Naive thymus-derived CD4-positive, alpha-beta T cell (primary cell): ENCODE data around the gene NETO2. TPM values are rescaled to one million over a fixed set of nuclear protein-coding genes. Genes with fewer than 3 reads are reported as not detected.
"Not testable (repeated sequence)": the region's sequence is repeated elsewhere in the genome, so short reads cannot be mapped to it uniquely, and the experiment has no call there.

Source experiments
- ATAC-seq: fragments of 150-1000 bp; cut with Tn5 transposase; 2 replicates; pipeline ENCODE4 v1.10.0; 2021; ENCODE audit warnings: mild to moderate bottlenecking, moderate library complexity
- CTCF ChIA-PET: fragments of 350-600 bp; sonication (Branson Sonifier 250); formaldehyde crosslinking; loops from one replicate; lab custom pipeline; 2021; ENCODE audit warnings: antibody characterized with exemption; lab: Charles Lee
- POLR2A ChIA-PET: fragments of 350-600 bp; sonication (Branson Sonifier 250); formaldehyde crosslinking; loops from one replicate; lab custom pipeline; 2021; ENCODE audit warnings: antibody characterized with exemption, inconsistent platforms; lab: Charles Lee
- DNase-seq, 9 donors: peaks; one replicate each; pipeline versions ENCODE4 v3.0.0 to v3.0.0-alpha.2; 2020 to 2022; ENCODE audit warnings: mixed read lengths in 1 of 9
- H3K27ac ChIP-seq: one replicate; pipeline ENCODE4 v1.7.0; 2013; ENCODE audit warnings: mild to moderate bottlenecking, low read depth, low read length, moderate library complexity
- H3K27me3 ChIP-seq, 2 donors: one replicate each; pipeline ENCODE4 v1.7.0; 2013; ENCODE audit warnings: low read length in 2 of 2, mild to moderate bottlenecking in 2 of 2, moderate library complexity in 2 of 2; ENCODE audit not compliant: control insufficient read depth in 2 of 2, insufficient read depth in 2 of 2
- H3K36me3 ChIP-seq, 3 experiments: 1 replicate in 2 of 3; 2 replicates in 1 of 3; pipeline ENCODE4 v1.7.0; 2013; ENCODE audit warnings: low read length in 3 of 3, mild to moderate bottlenecking in 3 of 3, moderate library complexity in 1 of 3; ENCODE audit not compliant: insufficient read depth in 3 of 3, control insufficient read depth in 2 of 3
- H3K4me1 ChIP-seq, 2 donors: one replicate each; pipeline ENCODE4 v1.7.0; 2013; ENCODE audit warnings: low read length in 2 of 2, mild to moderate bottlenecking in 2 of 2, moderate library complexity in 1 of 2; ENCODE audit not compliant: control insufficient read depth in 2 of 2, insufficient read depth in 2 of 2
- H3K4me3 ChIP-seq: 2 replicates; pipeline ENCODE4 v1.7.0; 2013; ENCODE audit warnings: mild to moderate bottlenecking, low read length
- H3K9me3 ChIP-seq, 3 experiments: 1 replicate in 2 of 3; 2 replicates in 1 of 3; pipeline ENCODE4 v1.7.0; 2013; ENCODE audit warnings: low read length in 3 of 3; ENCODE audit not compliant: control insufficient read depth in 2 of 3
- H3K27ac Mint-ChIP-seq, 9 donors: one replicate each; pipeline ENCODE4 v1.8.0; 2020 to 2022; ENCODE audit warnings: mixed read lengths in 9 of 9, mild to moderate bottlenecking in 8 of 9, moderate library complexity in 5 of 9, inconsistent platforms in 2 of 9
- H3K27me3 Mint-ChIP-seq, 5 donors: one replicate each; pipeline ENCODE4 v1.8.0; 2021 to 2022; ENCODE audit warnings: mixed read lengths in 5 of 5, mild to moderate bottlenecking in 1 of 5
- H3K36me3 Mint-ChIP-seq, 5 donors: one replicate each; pipeline ENCODE4 v1.8.0; 2020 to 2022; ENCODE audit warnings: mixed read lengths in 5 of 5, mild to moderate bottlenecking in 3 of 5, inconsistent platforms in 1 of 5
- H3K4me1 Mint-ChIP-seq, 7 donors: one replicate each; pipeline ENCODE4 v1.8.0; 2020 to 2022; ENCODE audit warnings: mixed read lengths in 7 of 7, mild to moderate bottlenecking in 3 of 7, inconsistent platforms in 1 of 7
- H3K4me3 Mint-ChIP-seq, 10 donors: one replicate each; pipeline ENCODE4 v1.8.0; 2020 to 2022; ENCODE audit warnings: mild to moderate bottlenecking in 10 of 10, mixed read lengths in 10 of 10, moderate library complexity in 6 of 10, inconsistent platforms in 2 of 10
- H3K9me3 Mint-ChIP-seq, 11 donors: one replicate each; pipeline ENCODE4 v1.8.0; 2020 to 2022; ENCODE audit warnings: mixed read lengths in 11 of 11, mild to moderate bottlenecking in 4 of 11, inconsistent platforms in 1 of 11, moderate library complexity in 1 of 11
- intact Hi-C, 2 donors: fragments of 100-400 bp; cut with micrococcal nuclease; formaldehyde crosslinking; loops; one replicate each; pipeline ENCODE4 v1.15.1; 2023
- polyA plus RNA-seq, 2 donors: library from polyadenylated mRNA; unstranded; fragments of 300-500 nt; fragmentation: Illumina TruSeq; gene quantifications; one replicate each; pipeline ENCODE4 v1.2.3, GENCODE V29; 2021
- total RNA-seq, 6 experiments: library from RNA in 5 of 6; stranded (reverse) in 5 of 6; gene quantifications; 1 replicate in 5 of 6; 2 replicates in 1 of 6; pipeline ENCODE4 v1.2.3 and lab custom pipeline; 2021 to 2026

NETO2 gene
- total and polyA plus RNA-seq, 7 experiments from 2014 or later, result 0.25 to 8.1 (median 0.38) TPM; not detected in 1

GRCh38 chr16:47063011-47063724 lies 80.6 kb downstream of the NETO2 start:
- ChIA-PET CTCF (no interaction called here), POLR2A (no interaction called here)
- no peak for DNase-seq

GRCh38 chr16:47061204-47061603 lies 82.5 kb downstream of the NETO2 start:
- H3K4me1 ChIP-seq, result no peaks in the 10 kb centered on the region
- CTCF ChIA-PET, result no interaction called here
- H3K27me3 ChIP-seq, result no peaks in the 10 kb centered on the region
- no peak overlapping the region for H3K27ac ChIP-seq
- H3K9me3 ChIP-seq, result no peaks in the 10 kb centered on the region
- H3K36me3 ChIP-seq, result no peaks in the 10 kb centered on the region
- no peak for ATAC-seq
- Mint-ChIP-seq H3K4me1 (no peaks in the 10 kb centered on the region), H3K27me3 (peaks cover 0 to 4% (median 0%) of the 10 kb centered on the region in 5 donors), H3K9me3 (peaks cover 0 to 17% (median 2%) of the 10 kb centered on the region in 11 donors), H3K36me3 (peaks cover 0 to 7% (median 0%) of the 10 kb centered on the region in 5 donors), H3K4me3 (no peak overlapping the region), H3K27ac (no peak overlapping the region)
- H3K4me3 ChIP-seq, result no peak overlapping the region
- POLR2A ChIA-PET, result no interaction called here
- intact Hi-C loops, result no loop called here
- no peak for DNase-seq

More at GRCh38 chr16:47063011-47063724, 80.6 kb downstream of the NETO2 start:
- peaks cover 0 to 4% (median 0%) of the 10 kb centered on the region in 5 donors for H3K27me3 Mint-ChIP-seq
- H3K4me3 Mint-ChIP-seq, result no peak overlapping the region
- Histone ChIP-seq H3K9me3 (no peaks in the 10 kb centered on the region), H3K4me3 (no peak overlapping the region), H3K27me3 (no peaks in the 10 kb centered on the region), H3K4me1 (no peaks in the 10 kb centered on the region), H3K27ac (no peak overlapping the region), H3K36me3 (no peaks in the 10 kb centered on the region)
- H3K9me3 Mint-ChIP-seq, result peaks cover 0 to 17% (median 2%) of the 10 kb centered on the region in 11 donors
- H3K36me3 Mint-ChIP-seq, result peaks cover 0 to 7% (median 0%) of the 10 kb centered on the region in 5 donors
- H3K4me1 Mint-ChIP-seq, result peaks cover 0 to 2% (median 0%) of the 10 kb centered on the region in 7 donors
- intact Hi-C loops, result no loop called here
- no peak for ATAC-seq
- no peak overlapping the region for H3K27ac Mint-ChIP-seq

- Mint-ChIP-seq H3K36me3 (peaks cover 0 to 7% (median 0%) of the 10 kb centered on the region in 5 donors), H3K4me3 (no peak overlapping the region), H3K27me3 (peaks cover 0 to 4% (median 0%) of the 10 kb centered on the region in 5 donors), H3K4me1 (peaks cover 0 to 2% (median 0%) of the 10 kb centered on the region in 7 donors), H3K27ac (no peak overlapping the region), H3K9me3 (peaks cover 0 to 17% (median 2%) of the 10 kb centered on the region in 11 donors)
- ChIA-PET CTCF (no interaction called here), POLR2A (interaction anchor here (0.6 kb wide), 1 partner anchor 83 kb away, joined by 4 read pairs; no protein-coding TSS in a partner anchor)
- Histone ChIP-seq H3K9me3 (no peaks in the 10 kb centered on the region), H3K27me3 (no peaks in the 10 kb centered on the region), H3K27ac (no peak overlapping the region), H3K36me3 (no peaks in the 10 kb centered on the region), H3K4me1 (no peaks in the 10 kb centered on the region), H3K4me3 (no peak overlapping the region)
- no peak for DNase-seq
- no peak for ATAC-seq
- intact Hi-C loops, result no loop called here
Observed at GRCh38 chr16:47060596-47060995, 83.1 kb downstream of the NETO2 start.

- DNase-seq, result no peak
- ATAC-seq, result no peak
- intact Hi-C loops, result no loop called here
Observed at GRCh38 chr16:47059991-47060390, 83.8 kb downstream of the NETO2 start.

GRCh38 chr16:47059130-47059529 lies 84.6 kb downstream of the NETO2 start:
- H3K27ac ChIP-seq, ATAC-seq, H3K27me3 Mint-ChIP-seq, CTCF ChIA-PET, H3K27ac Mint-ChIP-seq, POLR2A ChIA-PET, H3K27me3 ChIP-seq, H3K4me3 Mint-ChIP-seq, H3K36me3 Mint-ChIP-seq, H3K36me3 ChIP-seq, intact Hi-C loops, H3K4me3 ChIP-seq, H3K4me1 ChIP-seq, DNase-seq, H3K9me3 ChIP-seq, H3K4me1 Mint-ChIP-seq: not testable (repeated sequence)
- peaks cover 0 to 17% (median 1%) of the 10 kb centered on the region in 11 donors for H3K9me3 Mint-ChIP-seq

More at GRCh38 chr16:47059991-47060390, 83.8 kb downstream of the NETO2 start:
- peaks cover 0 to 7% (median 0%) of the 10 kb centered on the region in 5 donors for H3K36me3 Mint-ChIP-seq
- peaks cover 0 to 2% (median 0%) of the 10 kb centered on the region in 7 donors for H3K4me1 Mint-ChIP-seq
- no peaks in the 10 kb centered on the region for H3K9me3 ChIP-seq
- H3K4me3 ChIP-seq, result no peak overlapping the region
- no peaks in the 10 kb centered on the region for H3K4me1 ChIP-seq
- CTCF ChIA-PET, result no interaction called here
- peaks cover 0 to 17% (median 2%) of the 10 kb centered on the region in 11 donors for H3K9me3 Mint-ChIP-seq
- no peak overlapping the region for H3K27ac Mint-ChIP-seq
- POLR2A ChIA-PET, result interaction anchor here (0.6 kb wide), 1 partner anchor 82 kb away, joined by 4 read pairs; no protein-coding TSS in a partner anchor
- H3K36me3 ChIP-seq, result no peaks in the 10 kb centered on the region
- H3K27me3 ChIP-seq, result no peaks in the 10 kb centered on the region
- H3K27ac ChIP-seq, result no peak overlapping the region
- H3K27me3 Mint-ChIP-seq, result peaks cover 0 to 4% (median 0%) of the 10 kb centered on the region in 5 donors
- no peak overlapping the region for H3K4me3 Mint-ChIP-seq

- intact Hi-C loops, result no loop called here
- CTCF ChIA-PET, result no interaction called here
- Mint-ChIP-seq H3K27me3 (peaks cover 0 to 4% (median 0%) of the 10 kb centered on the region in 5 donors), H3K9me3 (peaks cover 0 to 17% (median 1%) of the 10 kb centered on the region in 11 donors), H3K4me1 (peaks cover 0 to 2% (median 0%) of the 10 kb centered on the region in 7 donors), H3K27ac (no peak overlapping the region), H3K4me3 (no peak overlapping the region), H3K36me3 (peaks cover 0 to 7% (median 0%) of the 10 kb centered on the region in 5 donors)
- Histone ChIP-seq H3K9me3 (no peaks in the 10 kb centered on the region), H3K4me1 (no peaks in the 10 kb centered on the region), H3K4me3 (no peak overlapping the region), H3K36me3 (no peaks in the 10 kb centered on the region), H3K27ac (no peak overlapping the region), H3K27me3 (no peaks in the 10 kb centered on the region)
- POLR2A ChIA-PET, result interaction anchor here (0.7 kb wide), 1 partner anchor 176 kb away, joined by 4 read pairs; no protein-coding TSS in a partner anchor
- no peak for ATAC-seq
- no peak for DNase-seq
Observed at GRCh38 chr16:47058295-47059086, 85.3 kb downstream of the NETO2 start.
